Measurements from ENCODE around the gene TAGLN.

TAGLN gene

DNA sequence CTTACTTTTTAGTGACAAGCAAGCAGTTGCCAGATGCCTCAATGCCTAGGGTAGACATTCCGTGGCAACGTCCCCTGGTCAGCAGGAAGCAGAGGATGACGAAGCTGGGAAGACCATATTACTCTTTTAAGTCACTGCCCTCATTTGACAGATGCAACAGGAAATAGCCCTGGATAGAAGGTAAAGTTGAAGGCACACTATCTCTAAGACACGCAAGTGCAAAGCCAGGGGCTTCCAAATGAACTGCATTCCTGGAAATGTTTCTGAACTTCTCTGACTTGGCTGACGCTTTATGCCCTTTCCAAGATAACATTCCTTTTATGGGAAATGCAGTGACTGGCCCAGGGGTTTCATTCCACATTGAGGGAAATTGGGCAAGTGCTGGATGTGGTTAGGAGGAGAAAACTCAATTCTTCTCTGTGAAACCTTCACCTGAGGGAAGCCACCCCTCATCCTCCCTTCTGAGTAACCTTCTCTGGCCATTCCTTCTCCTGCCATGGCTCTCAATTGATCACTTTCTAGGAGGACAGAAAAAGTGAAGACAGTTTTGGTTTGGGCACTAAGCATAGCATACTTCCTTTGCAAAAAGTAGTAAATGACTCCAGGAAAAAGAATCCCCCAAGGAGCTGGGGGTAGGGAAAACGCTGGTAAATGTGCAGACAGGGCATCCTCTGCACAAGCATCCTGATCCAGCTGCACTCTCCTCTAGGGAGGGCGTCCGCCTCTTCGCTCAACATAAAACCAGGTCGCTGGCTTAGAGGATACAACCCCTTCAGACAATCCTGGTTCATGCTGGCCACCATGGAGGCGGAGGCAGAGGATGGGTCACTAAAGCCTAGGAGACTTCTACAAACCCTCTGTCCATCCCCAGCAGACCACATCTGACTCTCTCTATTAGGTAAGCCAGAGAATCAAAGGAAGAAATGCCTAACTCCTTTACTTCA lies 18.2 kb downstream of the TAGLN start:
- DNase-seq = no peak

DNA sequence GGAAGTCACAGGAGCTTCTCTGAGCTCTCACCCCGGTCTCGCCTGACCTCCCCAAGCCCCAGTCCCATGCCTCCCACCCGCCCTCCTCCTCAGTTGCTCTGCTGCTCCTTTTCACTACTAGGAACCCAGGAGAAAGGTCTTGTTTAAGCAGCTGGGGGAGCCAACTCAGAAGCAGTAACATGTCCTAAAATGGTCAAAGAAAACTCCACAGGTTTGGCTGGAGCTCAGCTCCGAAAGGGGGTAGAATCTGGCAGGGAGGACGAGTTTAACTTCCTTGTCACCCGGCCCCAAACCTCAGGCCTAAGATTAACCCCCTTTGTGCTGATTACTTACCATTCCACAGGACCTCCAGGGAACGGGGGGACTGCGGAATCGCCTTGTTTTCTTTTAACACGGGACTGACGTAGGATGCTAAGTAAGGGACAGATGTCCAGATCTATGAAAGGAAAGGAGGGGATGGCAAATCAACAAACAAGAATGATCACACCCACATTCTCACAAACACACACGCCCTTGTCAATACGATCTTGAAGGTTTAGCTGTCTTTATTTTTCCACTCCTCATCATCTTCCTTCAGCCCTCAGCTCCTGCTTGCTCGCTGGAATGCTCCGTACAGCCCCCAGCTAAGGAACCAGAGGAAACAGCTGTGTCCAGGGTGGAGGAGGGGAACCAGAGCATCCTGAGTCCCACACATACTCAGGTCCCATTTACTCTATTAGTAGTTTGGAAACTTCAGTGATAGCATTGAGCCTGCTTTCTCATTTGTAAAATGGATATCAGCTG lies 19.2 kb downstream of the TAGLN start:
- no peak for DNase-seq

DNA sequence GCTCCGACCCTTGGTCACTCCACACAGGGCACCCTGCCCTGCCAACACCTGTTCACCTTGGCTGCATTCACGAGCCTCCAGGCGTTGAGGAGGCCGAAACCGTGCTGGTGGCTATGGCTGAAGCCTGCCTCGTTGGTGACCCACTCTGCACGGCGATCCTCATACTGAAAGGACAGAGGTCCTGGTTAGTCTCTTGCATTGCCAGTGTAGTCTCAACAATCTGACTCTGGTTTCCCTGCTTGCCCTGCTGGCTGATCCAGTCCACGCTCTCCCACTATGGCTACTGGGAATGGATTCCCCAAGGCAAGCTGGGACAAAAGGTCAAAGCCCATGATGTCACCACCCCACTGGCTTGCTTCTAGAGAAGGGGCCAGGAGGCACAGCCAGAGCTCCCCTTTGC lies 19.8 kb downstream of the TAGLN start:
- no peak for DNase-seq

DNA sequence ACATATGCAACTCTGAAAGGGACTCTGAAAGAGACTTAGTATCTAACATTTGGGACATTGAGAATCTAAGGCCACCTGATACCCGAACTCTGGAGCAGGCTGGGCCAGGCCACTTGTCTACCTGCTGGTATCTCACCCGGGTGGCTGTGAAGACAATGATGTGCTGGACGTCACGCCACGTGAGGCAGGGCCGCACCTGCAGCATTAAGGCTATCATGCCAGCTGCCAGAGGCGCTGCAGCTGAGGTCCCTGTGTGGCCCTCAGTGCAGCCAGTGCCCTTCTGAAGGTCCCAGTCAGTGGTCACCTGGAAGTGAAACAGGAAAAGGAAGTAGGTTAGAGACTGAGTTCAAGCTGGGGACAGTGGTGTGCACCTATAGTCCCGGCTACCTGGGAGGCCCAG lies 20.3 kb downstream of the TAGLN start:
- DNase-seq = no peak

DNA sequence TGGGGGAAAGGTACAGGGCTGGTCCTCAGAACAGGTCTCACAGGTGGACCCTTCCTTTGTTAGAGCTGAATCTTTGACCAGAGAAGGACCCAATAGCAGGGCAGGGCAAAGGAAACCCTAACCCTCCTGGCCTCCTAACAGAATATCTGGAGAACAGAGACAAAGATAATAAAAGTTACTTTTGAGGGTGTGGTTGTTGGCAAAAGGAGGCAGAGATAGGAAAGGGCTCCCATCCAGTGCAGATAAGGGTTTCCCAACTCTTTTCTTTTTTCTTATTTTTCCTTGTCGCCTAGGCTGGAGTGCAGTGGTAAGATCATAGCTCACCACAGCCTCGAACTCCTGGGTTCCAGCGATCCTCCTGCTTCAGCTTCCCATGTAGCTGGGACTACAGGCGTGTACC lies 20.8 kb downstream of the TAGLN start:
- no peak for DNase-seq

DNA sequence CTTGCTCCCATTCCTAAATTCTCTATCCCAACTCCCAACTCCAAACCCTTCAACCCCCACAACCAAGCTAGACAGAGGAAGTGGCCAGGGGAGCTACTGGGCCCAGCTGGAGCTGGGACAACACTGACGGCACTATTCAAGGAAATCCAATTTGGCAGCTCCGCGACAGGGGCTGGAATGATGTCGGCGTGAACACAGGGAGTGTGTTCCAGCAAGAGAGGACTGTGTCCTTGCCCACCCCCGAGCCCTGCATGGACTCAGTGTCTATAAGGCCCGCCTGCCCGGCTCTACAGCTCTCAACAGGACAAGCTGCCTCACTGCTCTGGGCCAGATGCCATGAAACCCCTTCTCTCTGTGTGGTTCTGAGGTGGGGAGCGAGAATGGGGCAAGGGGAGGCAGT lies 21.4 kb downstream of the TAGLN start:
- no peak for DNase-seq

DNA sequence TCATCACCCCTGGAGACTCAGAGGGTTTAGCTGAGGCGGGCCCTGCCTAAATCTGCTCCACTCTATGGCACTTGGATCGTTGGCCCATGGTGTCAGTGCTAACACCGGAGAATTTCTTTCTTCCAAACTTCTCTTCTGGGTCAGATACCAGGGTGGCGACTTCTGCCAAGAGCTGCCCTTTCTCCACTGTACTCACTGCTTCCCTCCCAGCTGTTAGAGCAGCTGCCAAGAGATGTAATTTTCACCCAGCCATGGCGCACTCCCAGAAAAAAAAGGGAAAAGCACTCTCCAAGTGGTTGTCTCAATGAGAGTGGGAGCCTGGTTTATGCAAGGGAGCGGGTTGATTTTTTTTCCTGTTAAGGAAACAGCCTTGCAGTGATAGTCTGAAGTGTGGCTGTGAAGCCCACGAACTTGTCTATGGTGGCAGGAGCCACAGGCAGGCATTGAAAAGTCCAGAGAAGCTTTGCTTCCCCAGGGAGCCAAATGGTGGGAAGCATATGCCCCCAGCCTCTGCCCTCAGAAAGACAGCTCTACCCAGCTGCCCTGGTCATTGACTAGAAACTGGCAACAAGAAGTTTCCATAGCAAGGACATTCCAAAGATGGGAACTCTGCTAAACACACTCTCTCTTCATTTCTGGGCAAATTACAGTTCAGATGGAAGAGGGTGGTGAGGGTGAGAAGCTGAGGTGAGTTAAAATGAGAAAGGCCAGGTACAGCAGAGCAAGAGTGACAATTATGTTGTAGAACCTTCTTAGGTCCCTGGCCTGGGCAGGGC lies 22.0 kb downstream of the TAGLN start:
- no peak for DNase-seq

DNA sequence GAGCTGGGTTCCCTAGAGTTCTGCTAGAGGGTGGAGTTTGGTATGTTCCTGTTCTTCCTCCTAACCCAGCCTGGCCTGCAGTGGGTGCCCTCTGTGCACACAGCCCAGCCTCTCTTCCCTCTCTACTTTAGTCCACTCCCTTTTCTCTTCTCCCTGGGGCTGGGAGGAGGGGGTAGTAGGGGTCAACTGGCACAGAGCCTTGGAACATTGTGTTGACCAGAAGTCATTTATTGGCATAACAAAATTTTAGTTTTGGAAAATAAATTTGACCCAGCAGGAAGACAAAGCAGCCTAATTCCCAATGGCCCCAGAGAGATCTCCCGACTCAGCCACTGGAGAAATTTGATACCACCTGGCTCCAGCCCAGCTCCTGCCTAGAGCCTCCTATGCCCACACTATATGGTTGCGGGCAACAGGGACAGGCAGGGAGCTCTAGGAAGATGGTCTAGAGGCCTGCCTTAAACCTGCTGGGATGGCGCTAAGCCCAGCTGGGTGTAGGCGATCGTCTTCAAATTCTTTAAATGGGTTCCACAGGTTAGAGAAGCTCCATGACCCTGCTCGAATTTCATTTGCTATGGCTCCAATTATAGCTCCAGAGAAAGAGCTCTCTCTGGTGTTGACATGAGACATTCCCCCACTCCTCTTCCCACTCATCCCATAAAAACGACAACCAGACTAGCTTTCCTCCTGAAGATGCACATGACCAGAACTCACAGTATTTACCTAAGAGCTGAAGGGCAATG lies 22.8 kb downstream of the TAGLN start:
- DNase-seq = no peak

DNA sequence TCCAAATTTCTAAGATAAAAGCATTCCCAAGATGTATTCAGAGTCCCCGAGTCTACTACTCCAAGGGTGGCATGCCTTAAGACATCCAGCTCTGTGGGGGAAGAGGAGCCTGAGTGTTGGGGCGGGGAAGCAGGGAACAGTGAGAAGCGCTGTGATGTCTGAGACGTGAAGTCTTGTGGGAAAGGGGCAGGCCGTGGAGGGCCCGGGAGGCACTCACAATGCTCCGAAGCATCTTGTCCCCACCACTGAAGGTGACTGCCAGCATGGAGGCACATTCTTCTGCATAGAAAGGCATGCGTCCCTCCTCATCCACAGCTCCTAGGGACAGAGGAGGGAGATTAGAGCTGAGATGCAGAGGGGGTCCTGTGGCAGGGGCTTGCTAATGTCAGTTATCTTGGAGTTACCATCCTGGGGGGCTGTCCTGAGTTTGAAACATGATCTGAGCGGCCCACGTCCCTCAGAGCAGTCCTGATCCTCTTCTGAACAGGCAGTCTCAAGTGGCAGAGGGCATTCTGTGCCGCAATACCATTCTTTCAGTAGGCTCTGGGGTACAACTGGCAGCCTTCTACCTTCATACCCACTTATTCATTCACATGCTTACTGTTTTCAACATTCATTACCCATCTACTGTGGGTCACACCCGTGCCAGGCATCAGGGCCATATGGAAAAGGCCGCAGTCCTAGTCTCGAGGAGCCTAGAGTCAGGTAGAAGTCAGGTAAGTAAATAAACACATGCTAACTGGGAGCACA lies 24.0 kb downstream of the TAGLN start:
- DNase-seq = peak; percentile 40

DNA sequence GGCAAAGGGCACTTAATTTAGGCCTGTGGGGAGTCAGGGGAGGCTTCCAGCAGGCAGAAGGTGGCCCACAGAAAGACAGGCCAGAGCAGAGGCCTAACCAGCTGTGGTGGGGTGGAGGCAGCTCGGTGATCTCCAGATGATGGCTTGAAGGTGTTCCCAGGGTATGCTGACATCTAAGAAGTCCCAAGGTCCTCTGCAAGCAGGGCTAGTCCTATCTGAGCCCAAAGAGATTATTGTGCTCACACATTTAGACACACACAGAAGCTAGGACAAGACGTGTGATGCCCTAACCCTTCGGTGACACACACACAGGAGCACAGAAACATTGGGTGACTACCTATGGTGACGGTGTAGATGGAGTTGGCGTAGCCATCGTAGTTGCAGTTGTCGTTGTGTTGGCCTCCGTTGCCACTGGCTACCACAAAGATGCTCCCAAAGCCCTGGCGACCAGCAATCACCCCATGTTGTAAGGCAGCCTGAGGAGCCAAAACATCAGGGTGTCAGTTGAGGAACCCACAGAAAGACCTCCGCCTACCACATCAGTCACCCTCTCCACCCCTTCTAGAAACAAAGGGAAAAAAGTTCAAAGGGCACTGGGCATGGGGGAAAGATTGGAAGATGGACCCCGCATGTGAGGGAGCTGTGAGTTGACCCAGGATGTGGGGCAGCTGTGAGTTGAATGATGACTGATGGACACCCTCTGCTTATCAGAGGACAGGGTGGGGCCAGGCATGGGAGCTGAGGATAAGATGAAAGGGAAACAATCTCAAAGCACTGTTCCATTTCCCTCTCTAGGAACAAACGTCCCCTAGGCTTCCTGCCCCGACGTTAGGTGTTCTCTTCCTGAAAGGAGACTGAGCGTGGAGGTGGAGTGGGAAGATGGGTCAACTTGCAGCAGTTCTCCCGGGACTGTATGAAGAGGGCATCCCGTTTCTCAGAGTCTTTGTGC lies 24.8 kb downstream of the TAGLN start:
- peak; percentile 39 for DNase-seq

DNA sequence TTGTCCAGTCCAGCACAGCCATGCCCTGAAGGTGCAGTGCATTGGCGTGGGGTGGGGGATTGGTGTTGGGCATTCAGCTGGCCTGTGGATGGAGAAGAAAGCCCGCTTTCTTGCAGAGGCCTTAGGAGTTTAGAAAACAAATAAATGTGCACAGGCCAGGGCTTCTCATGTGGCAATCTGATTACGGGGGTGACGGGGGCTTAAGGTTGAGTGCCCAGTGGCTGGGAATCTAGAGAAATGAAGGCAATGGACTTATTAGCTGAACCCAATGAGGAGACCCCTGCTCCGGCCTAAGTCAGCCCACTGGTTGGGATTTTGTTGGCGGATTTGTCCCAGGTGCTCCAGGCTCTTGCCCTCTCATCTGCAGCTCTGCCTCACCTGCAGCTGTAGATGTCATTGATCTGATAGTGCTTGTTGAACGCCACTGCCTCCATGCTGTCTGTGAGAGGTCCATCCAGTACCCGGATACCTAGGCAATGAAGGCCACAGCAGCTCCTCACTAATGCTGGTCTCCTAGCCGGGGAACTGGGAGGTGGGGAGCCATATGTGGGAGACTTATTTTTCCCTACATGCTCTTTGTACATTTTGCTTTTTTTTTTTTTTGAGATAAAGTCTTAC lies 26.5 kb downstream of the TAGLN start:
- DNase-seq = peak; percentile 44

DNA sequence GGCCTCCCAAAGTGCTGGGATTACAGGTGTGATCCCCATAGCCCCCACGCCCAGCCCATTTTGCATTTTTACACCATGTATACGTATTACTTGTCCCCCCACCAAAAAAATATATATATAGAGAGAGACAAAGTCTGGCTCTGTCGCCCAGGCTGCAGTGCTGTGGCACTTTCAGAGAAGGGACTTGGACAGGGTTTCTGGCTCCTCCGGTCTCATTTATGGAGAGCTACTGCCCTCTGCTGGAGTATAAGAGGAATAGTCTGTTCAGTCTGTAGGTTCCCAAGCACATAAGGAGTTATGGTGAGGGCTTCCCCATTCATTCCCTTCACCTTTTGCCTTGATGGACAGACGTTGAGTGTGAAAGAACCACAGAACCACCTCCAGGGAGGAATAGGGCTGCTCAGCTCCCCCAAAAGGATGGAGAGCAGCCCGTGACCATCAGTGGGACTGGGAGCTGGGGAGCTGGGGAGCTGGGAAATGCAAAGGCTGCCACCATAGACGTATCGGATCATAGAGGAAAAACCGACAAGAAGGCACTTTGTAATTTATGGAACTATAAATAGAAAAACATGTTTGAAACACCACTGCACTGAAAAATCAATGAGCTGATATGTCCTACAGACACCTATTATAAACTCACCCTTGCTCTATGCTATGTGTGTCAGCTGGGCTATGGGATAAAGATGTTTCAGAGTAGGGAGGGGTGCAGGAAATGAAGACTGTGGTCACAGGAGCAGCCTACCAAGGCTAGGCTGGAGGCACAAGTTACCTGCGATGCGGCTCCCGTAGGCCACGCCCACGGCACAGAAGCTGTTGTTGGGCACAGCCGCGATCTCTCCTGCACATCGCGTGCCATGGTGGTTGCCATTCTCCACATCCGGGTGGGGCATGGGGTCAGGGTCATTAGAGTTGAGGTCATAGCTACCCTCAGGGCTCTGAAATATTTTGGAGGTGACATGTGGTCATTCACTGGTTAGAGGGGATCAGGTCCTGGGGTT lies 27.5 kb downstream of the TAGLN start:
- peak; percentile 59 for DNase-seq

DNA sequence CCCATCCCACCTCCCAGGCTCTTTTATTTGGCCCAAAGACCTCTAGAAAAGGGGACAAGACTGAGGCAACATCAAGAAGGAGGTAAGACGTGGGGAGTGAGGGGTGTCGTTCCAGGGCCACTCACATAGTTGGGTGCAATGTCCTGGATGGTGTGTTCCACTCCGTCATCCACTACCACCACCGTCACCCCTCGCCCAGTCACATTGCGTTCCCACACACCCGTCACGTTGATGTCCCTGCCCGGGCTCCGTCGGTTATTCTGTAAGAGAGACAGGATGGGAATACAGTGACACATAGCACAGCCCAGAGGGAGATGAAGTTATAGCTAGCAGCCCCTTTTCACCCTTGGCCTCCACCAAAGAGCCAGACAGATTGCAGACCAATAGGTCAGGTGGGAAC lies 28.9 kb downstream of the TAGLN start:
- peak; percentile 47 for DNase-seq

DNA sequence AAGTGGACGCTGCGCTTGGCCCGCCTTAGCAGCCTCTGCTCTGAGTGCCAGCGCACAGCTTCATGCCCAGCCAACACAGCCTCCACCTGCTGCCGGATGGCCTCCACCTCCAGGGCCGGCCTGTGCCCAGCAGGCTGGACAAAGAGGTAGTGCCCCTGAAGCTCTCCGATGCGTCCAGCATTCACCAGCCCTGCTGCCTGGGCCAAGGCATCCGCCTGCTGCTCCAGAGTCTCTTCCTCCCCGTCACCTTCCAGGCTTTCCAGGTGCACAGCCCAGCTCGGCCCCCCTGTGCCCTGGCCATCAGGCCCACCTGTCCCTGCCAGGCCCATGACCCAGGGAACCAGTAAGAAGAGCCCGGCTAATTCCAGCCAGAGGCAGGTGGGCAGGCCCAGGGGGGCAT lies 30.2 kb downstream of the TAGLN start:
- DNase-seq = peak; percentile 54

DNA sequence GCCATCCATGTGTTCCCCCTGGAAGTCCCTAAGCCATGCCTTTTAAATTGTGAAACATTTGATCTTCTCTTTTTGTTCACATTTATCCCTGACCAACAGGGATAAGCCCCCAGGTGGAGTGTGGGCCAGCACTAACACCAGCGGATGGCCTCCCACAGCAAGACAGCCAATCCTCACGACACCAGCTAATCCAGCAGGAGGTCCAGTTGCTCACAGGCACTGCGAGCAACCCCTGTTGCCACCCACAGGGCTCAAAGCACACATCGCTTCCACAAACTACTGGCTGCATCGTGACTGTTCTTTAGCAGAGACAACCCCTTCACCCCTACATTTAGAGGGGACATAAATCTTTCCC lies 30.7 kb downstream of the TAGLN start:
- DNase-seq = peak; percentile 63

DNA sequence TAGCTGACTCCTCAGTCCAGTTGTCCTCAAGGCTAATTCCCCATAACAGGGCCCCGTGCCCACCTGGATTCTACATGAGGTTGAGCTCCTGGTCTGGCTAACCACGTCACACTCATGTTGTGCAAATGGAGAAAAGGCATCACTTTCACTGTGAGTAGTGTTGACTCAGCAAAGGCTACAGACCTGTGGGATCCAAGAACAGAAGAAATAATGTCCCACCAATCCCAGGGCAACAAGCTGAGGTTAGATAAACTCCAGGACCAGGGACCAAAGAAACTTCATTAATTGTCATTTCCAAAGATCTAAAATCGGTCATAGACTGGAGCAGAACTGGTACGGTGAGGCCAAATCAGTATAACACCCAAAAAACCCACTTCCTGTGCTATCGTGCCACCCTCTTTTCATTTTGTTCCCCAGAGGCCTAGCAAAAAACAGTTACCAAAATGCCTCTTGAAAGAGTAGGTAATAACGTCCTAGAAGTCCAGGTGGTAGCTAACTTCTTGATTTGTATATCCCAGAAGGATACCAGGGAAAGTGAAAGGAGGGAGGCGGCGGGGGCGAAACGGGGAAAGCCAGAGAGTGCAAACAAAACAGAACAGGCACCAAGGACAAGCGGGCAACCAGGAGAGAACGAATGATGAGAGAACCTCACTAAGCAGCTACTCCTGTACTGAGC lies 31.3 kb downstream of the TAGLN start:
- DNase-seq = peak; percentile 72

DNA sequence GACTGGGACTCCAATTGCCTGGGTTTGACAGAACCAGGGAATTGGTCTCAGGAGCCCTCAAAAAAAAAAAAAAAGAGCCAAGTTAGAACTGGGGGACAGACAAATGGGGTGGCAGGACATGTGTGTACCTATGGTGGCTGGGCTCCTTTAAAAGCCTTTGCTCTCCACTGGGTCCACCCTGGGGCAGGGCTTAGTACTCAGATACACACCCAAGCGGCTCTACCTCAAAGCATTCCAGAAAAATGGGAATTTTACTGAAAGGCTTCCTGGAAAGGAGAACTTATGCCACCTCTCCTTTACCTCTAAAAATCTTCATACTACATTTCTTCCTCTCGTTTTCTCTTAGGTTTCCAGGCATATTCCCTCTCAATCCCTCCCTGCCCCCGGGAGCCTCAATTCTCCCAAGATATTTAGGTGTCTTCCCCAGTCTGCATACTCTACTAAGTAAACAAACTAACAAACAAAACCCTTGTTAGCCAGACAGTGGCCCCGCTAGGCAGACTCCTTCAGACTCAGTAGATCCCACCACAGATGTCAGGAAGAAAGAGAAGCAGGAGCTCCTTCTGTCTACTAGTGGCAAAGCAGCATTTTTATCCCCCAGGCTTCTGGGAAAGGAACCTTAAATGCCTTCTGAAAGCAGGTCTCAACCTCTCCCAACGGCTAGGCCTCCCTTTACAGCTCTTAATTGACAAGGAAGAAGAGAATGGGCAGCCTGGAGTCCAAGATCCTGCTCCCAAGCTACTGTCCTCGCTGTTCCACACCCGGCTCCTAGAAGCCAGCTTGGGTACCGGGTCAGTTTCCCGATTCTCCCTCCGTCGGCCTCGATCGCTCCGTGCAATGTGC lies 32.0 kb downstream of the TAGLN start:
- no peak for DNase-seq

DNA sequence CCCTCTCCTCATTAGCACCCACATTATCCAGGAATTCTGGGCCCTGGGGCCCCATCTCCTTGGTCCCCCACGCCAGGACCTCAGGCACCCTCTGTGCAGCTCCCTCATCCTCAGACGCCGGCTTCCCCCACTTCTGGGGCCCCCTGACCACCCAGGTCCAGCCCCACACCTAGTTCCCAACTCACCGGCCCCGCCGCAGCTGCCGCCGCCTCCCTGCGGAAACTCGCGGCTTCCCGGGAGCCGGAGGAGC lies 32.6 kb downstream of the TAGLN start, which contains the start of gene PCSK7:
PCSK7 (minus strand) TSS at position 232 of the 250 bp plus-strand sequence. CDS start 2,229 bp downstream, outside the sequence.
- DNase-seq = no peak

All from activated CD8-positive, alpha-beta memory T cell treated with anti-CD3 and anti-CD28 coated beads, Interleukin-2, amount 50 U/mL, for 48 hours (primary cell).